ENCODE results near the gene FRMD1.

GRCh38 chr6:168097221-168097620, 18.2 kb upstream of the FRMD1 start:
- TF ChIP-seq CTCF (IDR thresholded peaks at IDR 0.05; ENCODE audit: poor library complexity) (no peak), EZH2 (IDR thresholded peaks at IDR 0.05; ENCODE audit: borderline replicate concordance) (no peak), EZH2phosphoT487 (IDR thresholded peaks at IDR 0.05; ENCODE audit: low read depth, severe bottlenecking, unreplicated experiment) (no peak)

Data from hepatocyte (in vitro differentiated cells).